Measurements from ENCODE around the gene UPK2. TPM values are rescaled to one million over a fixed set of nuclear protein-coding genes. Genes with fewer than 3 reads are reported as not detected.

Gene UPK2
- total RNA-seq, 1 experiment from 2014 or later: not detected

GRCh38 chr11:118997627-118998387 is 41.7 kb downstream of the UPK2 start, which contains the start of gene CENATAC (continued):
- TF ChIP-seq JAZF1 (CRISPR knock-in tag; IDR thresholded peaks at IDR 0.05): no peak
- peak; percentile 82 for TF ChIP-seq ZNF121 (CRISPR knock-in tag; IDR thresholded peaks at IDR 0.05)
- TF ChIP-seq CBFB (CRISPR knock-in tag; IDR thresholded peaks at IDR 0.05; ENCODE audit: low read depth): no peak
- TF ChIP-seq AFF4 (CRISPR knock-in tag; IDR thresholded peaks at IDR 0.05; ENCODE audit: borderline replicate concordance): no peak
- TF ChIP-seq, protein P1, sequence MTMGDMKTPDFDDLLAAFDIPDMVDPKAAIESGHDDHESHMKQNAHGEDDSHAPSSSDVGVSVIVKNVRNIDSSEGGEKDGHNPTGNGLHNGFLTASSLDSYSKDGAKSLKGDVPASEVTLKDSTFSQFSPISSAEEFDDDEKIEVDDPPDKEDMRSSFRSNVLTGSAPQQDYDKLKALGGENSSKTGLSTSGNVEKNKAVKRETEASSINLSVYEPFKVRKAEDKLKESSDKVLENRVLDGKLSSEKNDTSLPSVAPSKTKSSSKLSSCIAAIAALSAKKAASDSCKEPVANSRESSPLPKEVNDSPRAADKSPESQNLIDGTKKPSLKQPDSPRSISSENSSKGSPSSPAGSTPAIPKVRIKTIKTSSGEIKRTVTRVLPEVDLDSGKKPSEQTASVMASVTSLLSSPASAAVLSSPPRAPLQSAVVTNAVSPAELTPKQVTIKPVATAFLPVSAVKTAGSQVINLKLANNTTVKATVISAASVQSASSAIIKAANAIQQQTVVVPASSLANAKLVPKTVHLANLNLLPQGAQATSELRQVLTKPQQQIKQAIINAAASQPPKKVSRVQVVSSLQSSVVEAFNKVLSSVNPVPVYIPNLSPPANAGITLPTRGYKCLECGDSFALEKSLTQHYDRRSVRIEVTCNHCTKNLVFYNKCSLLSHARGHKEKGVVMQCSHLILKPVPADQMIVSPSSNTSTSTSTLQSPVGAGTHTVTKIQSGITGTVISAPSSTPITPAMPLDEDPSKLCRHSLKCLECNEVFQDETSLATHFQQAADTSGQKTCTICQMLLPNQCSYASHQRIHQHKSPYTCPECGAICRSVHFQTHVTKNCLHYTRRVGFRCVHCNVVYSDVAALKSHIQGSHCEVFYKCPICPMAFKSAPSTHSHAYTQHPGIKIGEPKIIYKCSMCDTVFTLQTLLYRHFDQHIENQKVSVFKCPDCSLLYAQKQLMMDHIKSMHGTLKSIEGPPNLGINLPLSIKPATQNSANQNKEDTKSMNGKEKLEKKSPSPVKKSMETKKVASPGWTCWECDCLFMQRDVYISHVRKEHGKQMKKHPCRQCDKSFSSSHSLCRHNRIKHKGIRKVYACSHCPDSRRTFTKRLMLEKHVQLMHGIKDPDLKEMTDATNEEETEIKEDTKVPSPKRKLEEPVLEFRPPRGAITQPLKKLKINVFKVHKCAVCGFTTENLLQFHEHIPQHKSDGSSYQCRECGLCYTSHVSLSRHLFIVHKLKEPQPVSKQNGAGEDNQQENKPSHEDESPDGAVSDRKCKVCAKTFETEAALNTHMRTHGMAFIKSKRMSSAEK (CRISPR knock-in tag; IDR thresholded peaks at IDR 0.05; ENCODE audit: borderline replicate concordance): no peak
- TF ChIP-seq ERG (CRISPR knock-in tag; IDR thresholded peaks at IDR 0.05): no peak
- no peak for TF ChIP-seq ZNF671 (CRISPR knock-in tag; IDR thresholded peaks at IDR 0.05)
- TF ChIP-seq TCF7 (CRISPR knock-in tag; IDR thresholded peaks at IDR 0.05; ENCODE audit: low read depth): no peak
- TF ChIP-seq EMX1 (CRISPR knock-in tag; IDR thresholded peaks at IDR 0.05): no peak
- TF ChIP-seq, protein P2, sequence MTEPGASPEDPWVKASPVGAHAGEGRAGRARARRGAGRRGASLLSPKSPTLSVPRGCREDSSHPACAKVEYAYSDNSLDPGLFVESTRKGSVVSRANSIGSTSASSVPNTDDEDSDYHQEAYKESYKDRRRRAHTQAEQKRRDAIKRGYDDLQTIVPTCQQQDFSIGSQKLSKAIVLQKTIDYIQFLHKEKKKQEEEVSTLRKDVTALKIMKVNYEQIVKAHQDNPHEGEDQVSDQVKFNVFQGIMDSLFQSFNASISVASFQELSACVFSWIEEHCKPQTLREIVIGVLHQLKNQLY (CRISPR knock-in tag; IDR thresholded peaks at IDR 0.05): no peak; the same call in 1 of the 2 replicates
- 0 out of 2 replicates have a peak, but pooled peaks have one; percentile 44 for TF ChIP-seq JUN (CRISPR knock-in tag; IDR thresholded peaks at IDR 0.05)
- TF ChIP-seq, protein P3, sequence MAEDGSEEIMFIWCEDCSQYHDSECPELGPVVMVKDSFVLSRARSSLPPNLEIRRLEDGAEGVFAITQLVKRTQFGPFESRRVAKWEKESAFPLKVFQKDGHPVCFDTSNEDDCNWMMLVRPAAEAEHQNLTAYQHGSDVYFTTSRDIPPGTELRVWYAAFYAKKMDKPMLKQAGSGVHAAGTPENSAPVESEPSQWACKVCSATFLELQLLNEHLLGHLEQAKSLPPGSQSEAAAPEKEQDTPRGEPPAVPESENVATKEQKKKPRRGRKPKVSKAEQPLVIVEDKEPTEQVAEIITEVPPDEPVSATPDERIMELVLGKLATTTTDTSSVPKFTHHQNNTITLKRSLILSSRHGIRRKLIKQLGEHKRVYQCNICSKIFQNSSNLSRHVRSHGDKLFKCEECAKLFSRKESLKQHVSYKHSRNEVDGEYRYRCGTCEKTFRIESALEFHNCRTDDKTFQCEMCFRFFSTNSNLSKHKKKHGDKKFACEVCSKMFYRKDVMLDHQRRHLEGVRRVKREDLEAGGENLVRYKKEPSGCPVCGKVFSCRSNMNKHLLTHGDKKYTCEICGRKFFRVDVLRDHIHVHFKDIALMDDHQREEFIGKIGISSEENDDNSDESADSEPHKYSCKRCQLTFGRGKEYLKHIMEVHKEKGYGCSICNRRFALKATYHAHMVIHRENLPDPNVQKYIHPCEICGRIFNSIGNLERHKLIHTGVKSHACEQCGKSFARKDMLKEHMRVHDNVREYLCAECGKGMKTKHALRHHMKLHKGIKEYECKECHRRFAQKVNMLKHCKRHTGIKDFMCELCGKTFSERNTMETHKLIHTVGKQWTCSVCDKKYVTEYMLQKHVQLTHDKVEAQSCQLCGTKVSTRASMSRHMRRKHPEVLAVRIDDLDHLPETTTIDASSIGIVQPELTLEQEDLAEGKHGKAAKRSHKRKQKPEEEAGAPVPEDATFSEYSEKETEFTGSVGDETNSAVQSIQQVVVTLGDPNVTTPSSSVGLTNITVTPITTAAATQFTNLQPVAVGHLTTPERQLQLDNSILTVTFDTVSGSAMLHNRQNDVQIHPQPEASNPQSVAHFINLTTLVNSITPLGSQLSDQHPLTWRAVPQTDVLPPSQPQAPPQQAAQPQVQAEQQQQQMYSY (CRISPR knock-in tag; IDR thresholded peaks at IDR 0.05): no peak
- TF ChIP-seq ATF6 (CRISPR knock-in tag; IDR thresholded peaks at IDR 0.05): no peak
- TF ChIP-seq KAT7 (CRISPR knock-in tag; IDR thresholded peaks at IDR 0.05; ENCODE audit: borderline replicate concordance): peak; percentile 94; the same call in 1 of the 2 replicates
- no peak for TF ChIP-seq CTCF (IDR thresholded peaks at IDR 0.05)
- TF ChIP-seq, protein P4, sequence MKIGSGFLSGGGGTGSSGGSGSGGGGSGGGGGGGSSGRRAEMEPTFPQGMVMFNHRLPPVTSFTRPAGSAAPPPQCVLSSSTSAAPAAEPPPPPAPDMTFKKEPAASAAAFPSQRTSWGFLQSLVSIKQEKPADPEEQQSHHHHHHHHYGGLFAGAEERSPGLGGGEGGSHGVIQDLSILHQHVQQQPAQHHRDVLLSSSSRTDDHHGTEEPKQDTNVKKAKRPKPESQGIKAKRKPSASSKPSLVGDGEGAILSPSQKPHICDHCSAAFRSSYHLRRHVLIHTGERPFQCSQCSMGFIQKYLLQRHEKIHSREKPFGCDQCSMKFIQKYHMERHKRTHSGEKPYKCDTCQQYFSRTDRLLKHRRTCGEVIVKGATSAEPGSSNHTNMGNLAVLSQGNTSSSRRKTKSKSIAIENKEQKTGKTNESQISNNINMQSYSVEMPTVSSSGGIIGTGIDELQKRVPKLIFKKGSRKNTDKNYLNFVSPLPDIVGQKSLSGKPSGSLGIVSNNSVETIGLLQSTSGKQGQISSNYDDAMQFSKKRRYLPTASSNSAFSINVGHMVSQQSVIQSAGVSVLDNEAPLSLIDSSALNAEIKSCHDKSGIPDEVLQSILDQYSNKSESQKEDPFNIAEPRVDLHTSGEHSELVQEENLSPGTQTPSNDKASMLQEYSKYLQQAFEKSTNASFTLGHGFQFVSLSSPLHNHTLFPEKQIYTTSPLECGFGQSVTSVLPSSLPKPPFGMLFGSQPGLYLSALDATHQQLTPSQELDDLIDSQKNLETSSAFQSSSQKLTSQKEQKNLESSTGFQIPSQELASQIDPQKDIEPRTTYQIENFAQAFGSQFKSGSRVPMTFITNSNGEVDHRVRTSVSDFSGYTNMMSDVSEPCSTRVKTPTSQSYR (CRISPR knock-in tag; IDR thresholded peaks at IDR 0.05): no peak
- TF ChIP-seq HMGA2 (CRISPR knock-in tag; IDR thresholded peaks at IDR 0.05): no peak
